Stimulated activated naive CD8-positive, alpha-beta T cell treated with anti-CD3 and anti-CD28 coated beads, Interleukin-15, Interleukin-2, amounts not matched to agents 100 ng/mL and 50 ng/mL, for 24 hours (primary cell): ENCODE results near the gene PIGX.
"Not testable (repeated sequence)": the region's sequence is repeated elsewhere in the genome, so short reads cannot be mapped to it uniquely, and the experiment has no call there.

Experiments used
- H3K27ac Mint-ChIP-seq: one replicate; pipeline ENCODE4 v1.8.0; 2021; ENCODE audit warnings: mild to moderate bottlenecking, mixed read lengths
- H3K27me3 Mint-ChIP-seq: one replicate; pipeline ENCODE4 v1.8.0; 2021; ENCODE audit warnings: mixed read lengths
- H3K36me3 Mint-ChIP-seq: one replicate; pipeline ENCODE4 v1.8.0; 2021; ENCODE audit warnings: low read depth, mixed read lengths
- H3K4me1 Mint-ChIP-seq: one replicate; pipeline ENCODE4 v1.8.0; 2021; ENCODE audit warnings: low read depth, mixed read lengths
- H3K4me3 Mint-ChIP-seq: one replicate; pipeline ENCODE4 v1.8.0; 2021; ENCODE audit warnings: mild to moderate bottlenecking, mixed read lengths
- H3K9me3 Mint-ChIP-seq: one replicate; pipeline ENCODE4 v1.8.0; 2021; ENCODE audit warnings: mixed read lengths

The PIGX gene

DNA sequence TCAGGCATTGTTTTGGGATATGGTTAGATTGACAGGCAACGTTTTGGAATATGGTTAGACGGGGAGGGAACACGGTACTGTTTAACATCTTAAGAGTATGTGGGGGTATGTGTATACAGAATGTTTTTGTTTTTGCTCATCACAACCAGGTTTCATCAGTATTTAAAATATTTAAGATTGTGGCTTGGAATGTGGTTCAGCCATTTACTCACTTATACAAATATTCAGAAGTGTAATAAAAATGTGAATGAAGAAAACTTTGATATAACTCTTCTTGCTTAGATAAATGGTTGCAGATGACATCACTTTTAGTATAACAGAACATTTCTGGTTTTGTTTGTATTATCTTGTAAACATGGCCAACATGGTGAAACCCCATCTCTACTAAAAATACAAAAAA lies 23.6 kb downstream of the PIGX start:
- H3K27ac Mint-ChIP-seq: no peak overlapping the region
- H3K36me3 Mint-ChIP-seq: peaks cover 38% of the 10 kb centered on the region
- no peaks in the 10 kb centered on the region for H3K9me3 Mint-ChIP-seq
- H3K27me3 Mint-ChIP-seq: no peaks in the 10 kb centered on the region
- H3K4me1 Mint-ChIP-seq: peaks cover 8% of the 10 kb centered on the region
- H3K4me3 Mint-ChIP-seq: no peak overlapping the region

DNA sequence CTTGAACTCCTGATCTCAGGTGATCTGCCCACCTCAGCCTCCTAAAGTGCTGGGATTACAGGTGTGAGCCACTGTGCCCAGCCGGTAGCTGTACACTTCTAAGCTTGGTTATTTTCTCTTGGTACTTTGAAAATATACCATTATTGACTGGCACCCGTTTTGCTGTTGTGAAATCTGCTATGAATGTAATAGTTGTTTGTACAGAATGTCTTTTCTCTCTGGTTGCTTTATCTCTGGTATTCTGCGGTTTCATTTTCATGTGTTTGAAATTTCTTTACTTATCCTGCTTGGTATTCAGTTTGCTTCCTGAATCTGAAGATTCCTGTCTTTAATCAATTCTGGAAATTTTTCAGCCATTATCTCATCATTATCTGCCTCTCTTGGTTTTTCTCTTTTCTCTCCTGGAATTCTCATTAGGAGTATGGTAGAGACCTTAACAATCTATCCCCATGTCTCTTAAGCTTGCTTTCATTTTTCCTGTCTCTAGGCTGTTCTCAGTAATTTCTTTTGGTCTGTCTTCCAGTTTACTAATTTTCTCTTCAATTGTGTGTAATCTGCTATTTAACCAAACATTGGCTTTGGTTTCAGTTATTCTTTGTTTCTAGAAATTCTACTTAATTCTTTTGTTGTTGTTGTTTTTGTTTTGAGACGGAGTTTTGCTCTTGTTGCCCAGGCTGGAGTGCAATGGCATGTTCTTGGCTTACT lies 24.6 kb downstream of the PIGX start:
- Mint-ChIP-seq H3K27me3 (no peaks in the 10 kb centered on the region), H3K27ac (peak overlapping the region; percentile 6), H3K4me1 (peaks cover 17% of the 10 kb centered on the region), H3K36me3 (peaks cover 36% of the 10 kb centered on the region), H3K9me3 (no peaks in the 10 kb centered on the region), H3K4me3 (no peak overlapping the region)

DNA sequence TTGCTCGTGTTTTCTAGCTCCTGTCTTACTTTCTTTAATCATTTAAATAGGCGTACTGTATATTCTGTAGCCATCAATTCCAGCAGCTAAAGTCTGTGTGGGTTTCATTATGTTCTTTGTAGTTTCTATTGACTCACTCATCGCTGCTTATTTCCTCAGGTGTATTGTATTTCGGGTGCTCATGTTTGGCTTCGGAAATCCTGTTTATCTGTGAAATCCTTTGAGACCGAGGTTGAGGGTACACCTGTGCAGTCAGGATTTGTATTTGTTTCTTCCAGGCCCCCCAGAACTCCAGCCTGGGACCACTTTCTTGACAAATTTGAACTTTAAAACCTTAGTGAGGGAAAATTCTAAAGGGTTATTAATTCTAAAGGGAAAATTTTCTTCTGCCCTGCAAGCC lies 25.5 kb downstream of the PIGX start:
- Mint-ChIP-seq H3K27me3 (no peaks in the 10 kb centered on the region), H3K9me3 (no peaks in the 10 kb centered on the region), H3K27ac (no peak overlapping the region), H3K4me1 (peaks cover 23% of the 10 kb centered on the region), H3K4me3 (no peak overlapping the region), H3K36me3 (peaks cover 35% of the 10 kb centered on the region)

DNA sequence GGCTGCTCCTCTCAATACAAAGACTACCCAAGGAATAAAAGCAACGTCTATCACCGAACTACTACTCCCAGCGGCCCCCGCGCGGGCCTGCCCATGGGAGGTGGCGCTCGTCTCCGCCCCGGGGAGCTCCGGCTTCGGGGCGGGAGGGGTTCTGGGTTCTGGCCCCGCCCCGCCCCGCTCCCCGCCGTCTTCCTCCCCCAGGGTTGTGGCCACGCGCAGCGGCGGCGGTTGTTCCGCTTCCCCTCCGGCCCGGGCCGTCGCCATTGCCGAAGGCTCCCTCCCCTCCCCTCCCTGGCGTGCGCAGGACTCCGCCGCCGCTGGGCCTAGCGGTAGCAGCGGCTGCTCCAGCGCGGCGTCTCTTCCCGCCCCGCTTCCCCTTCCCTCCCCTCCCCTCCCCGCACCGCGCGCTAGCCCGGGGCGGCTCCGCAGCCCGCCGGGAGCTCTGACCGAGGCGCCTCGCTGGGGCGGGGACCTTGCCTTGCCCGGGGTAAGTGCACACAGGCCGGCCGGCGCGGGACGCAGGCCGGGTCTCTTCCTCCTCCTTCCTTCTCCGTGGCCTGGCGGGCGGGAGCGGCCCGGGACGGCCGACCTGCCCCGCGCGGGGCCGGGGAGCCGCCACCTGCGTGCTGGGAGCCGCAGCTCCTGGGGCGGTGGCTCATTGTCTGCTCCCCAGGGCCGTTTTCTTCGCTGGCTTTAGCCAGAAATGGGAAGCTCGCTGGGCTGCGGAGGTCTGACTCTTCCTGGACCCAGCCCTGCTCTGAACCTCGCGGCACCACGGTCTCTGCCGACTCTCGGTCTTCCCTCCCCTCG lies 27.7 kb downstream of the PIGX start, which contains the start of gene PAK2:
Gene PAK2 (plus strand): TSS at position 187 of the 810 bp plus-strand sequence. CDS start 42,790 bp downstream, outside the sequence.
- Mint-ChIP-seq H3K4me3 (peak within 1 kb of the TSS; percentile 97), H3K4me1 (peaks cover 35% of the 10 kb centered on the region), H3K9me3 (no peaks in the 10 kb centered on the region), H3K36me3 (peaks cover 26% of the 10 kb centered on the region), H3K27me3 (no peaks in the 10 kb centered on the region), H3K27ac (peak within 1 kb of the TSS; percentile 95)

DNA sequence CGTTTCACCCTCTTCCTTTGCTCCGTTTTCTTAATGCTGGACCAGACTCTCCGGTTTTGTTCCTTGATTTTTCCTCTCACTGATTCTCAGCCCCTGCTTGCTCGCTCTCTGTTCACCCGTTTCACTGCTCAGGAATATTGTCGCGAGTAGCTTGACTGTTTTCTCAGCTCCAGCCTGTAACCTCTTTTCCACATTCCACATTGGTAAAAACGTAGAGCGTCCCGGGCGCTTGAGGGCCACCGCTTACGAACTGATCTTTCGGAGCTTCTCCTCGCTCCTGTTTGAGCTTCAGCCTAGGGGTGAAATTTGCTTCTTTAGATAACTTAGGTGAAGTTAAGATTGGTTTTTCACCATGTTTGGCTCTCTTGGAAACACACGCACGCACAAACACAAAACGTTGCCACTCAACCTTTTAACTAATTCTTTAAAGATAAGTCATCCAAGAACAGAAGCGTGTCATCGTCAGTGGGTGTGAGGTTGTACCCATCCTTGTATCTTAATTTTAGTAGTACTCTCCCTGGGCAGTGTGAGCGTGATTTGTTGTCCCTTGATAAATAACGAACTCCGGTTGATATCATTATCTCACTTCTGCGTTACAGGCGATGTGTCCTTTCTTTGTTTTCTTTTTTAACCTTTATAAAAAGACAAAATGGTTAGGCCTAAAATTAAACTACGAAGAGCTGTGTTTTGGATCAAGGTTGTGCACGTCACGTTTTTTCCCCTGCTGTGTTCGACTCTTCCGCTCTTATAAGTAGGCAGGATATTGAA lies 28.5 kb downstream of the PIGX start:
- Mint-ChIP-seq H3K9me3 (no peaks in the 10 kb centered on the region), H3K4me3 (peak overlapping the region; percentile 97), H3K36me3 (peaks cover 27% of the 10 kb centered on the region), H3K27me3 (no peaks in the 10 kb centered on the region), H3K4me1 (peaks cover 40% of the 10 kb centered on the region), H3K27ac (peak overlapping the region; percentile 95)

DNA sequence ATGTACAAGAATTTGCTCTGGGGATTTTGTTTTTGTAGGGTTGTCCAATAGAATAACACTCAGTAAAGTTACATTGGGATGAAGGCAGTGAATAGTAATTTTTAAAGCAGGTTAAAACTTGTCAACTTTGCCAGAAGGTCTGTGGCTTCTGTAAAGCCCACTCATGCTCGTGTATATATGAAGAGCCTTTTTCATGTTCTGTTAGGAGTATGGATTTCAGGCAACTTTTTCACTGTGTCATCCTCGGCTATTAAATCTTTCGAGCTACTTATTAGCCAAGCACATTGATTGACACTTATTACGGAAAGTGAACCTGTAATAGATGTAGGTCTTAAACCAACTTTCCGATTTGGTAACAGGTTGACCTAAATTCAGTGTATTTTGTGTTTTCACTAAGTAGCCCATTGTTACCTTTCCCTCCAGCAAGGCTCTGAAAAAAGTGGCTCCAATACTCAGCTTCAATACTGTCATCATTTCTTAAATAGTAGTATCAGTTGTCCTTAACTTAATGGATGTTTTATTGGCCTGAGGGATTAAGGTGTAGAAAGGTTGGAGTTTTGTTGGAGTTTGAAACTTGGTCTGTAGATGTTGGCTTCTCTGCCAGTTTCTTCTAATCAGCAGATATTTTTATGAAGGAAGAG lies 29.2 kb downstream of the PIGX start:
- peaks cover 47% of the 10 kb centered on the region for H3K4me1 Mint-ChIP-seq
- H3K4me3 Mint-ChIP-seq: peak overlapping the region; percentile 97
- peak overlapping the region; percentile 95 for H3K27ac Mint-ChIP-seq
- H3K27me3 Mint-ChIP-seq: no peaks in the 10 kb centered on the region
- peaks cover 31% of the 10 kb centered on the region for H3K36me3 Mint-ChIP-seq
- H3K9me3 Mint-ChIP-seq: no peaks in the 10 kb centered on the region

DNA sequence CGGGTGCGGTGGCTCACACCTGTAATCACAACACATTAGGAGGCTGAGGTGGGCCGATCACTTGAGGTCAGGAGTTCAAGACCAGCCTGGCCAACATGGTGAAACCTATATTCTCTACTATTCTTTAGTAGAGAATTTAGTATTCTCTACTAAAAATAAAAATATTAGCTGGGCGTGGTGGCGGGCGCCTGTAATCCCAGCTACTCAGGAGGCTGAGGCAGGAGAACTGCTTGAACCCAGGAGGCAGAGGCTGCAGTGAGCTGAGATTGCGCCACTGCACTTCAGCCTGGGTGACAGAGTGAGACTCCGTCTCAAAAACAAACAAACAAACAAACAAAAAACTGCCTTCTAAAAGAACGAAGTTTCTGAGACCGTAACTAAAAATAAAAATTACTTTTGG lies 31.4 kb downstream of the PIGX start:
- not testable (repeated sequence) for H3K4me3 Mint-ChIP-seq, H3K27ac Mint-ChIP-seq, H3K27me3 Mint-ChIP-seq, H3K9me3 Mint-ChIP-seq
- peaks cover 66% of the 10 kb centered on the region for H3K4me1 Mint-ChIP-seq
- peaks cover 45% of the 10 kb centered on the region for H3K36me3 Mint-ChIP-seq

DNA sequence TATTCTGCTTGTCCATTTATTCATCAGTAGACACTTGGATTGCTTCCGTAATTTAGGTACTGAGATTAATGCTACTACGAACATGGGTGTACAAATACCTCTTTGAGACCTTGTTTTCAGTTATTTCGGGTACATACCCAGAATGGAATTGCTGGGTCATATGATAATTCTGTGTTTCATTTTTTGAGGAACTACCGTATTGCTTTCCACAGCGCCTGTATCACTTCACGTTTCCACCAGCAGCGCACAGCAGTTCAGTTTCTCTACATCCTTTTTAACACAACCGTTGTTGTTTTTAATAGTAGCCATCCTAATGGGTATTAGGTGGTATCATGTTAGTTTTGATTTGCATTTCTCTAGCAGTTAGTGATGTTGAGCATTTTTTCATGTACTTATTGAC lies 36.9 kb downstream of the PIGX start:
- no peaks in the 10 kb centered on the region for H3K9me3 Mint-ChIP-seq
- H3K36me3 Mint-ChIP-seq: peaks cover 60% of the 10 kb centered on the region
- peaks cover 77% of the 10 kb centered on the region for H3K4me1 Mint-ChIP-seq
- no peak overlapping the region for H3K4me3 Mint-ChIP-seq
- H3K27me3 Mint-ChIP-seq: no peaks in the 10 kb centered on the region
- no peak overlapping the region for H3K27ac Mint-ChIP-seq

DNA sequence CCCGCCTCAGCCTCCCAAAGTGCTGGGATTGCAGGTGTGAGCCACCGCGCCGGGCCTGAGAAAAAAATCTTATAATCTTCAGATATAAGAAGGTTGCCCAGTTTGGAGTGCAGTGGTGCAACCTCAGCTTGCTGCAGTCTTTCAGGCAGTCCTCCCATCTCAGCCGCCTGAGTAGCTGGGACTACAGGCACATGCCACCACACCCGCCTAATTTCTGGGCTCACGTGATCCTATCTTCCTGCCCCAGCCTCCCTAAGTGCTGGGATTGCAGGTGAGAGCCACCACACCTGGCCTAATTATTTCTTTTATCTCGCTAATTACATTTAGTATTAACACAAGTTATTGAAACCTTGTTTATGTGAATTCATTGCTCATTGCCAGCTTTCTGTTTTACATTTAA lies 41.0 kb downstream of the PIGX start:
- Mint-ChIP-seq H3K4me1 (peaks cover 77% of the 10 kb centered on the region), H3K27me3 (no peaks in the 10 kb centered on the region), H3K36me3 (peaks cover 68% of the 10 kb centered on the region), H3K27ac (no peak overlapping the region), H3K9me3 (peaks cover 13% of the 10 kb centered on the region), H3K4me3 (no peak overlapping the region)

DNA sequence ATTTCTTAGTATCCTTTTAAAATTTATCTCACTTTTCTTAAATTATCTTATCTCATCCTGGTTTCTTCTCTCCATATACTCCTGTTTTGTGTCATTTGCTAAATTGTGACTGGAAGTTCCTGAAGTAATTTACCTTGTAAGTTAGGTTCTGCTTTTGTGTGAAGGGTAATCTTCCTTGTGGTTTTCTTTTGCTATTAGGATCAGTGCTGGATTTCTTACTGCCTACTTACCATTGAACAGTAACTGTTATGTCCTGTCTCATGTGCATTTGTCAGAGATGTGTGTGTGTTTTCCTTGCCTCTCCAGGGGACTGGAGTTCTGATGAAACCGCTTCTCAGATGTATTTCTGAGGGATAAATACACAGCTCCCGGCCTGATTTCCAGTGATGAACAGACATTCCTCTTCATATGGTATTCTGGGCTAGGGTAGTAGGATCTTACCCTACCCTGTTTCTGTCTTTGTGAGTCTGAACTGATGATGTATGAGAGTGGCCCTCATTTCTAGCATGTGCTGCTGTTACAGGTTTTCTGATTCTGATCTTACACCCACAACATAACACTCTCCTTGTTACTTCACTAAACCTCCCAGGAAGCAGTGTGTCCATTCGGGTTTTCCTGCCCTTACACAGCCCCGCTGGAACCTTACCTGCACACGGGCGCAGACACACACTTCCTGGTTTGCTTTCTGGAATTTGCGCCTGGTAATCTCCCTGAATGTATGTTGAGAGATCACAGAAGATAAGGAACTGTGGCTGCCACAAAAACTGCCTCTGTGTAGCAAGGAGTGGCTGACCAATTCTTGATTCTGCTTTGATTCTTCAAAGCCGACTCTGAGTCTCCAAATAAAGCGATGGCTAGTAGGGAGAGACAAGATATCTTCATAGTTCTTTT lies 42.2 kb downstream of the PIGX start:
- Mint-ChIP-seq H3K4me3 (no peak overlapping the region), H3K36me3 (peaks cover 59% of the 10 kb centered on the region), H3K27me3 (no peaks in the 10 kb centered on the region), H3K27ac (peak overlapping the region; percentile 29), H3K4me1 (peaks cover 76% of the 10 kb centered on the region), H3K9me3 (peaks cover 13% of the 10 kb centered on the region)

DNA sequence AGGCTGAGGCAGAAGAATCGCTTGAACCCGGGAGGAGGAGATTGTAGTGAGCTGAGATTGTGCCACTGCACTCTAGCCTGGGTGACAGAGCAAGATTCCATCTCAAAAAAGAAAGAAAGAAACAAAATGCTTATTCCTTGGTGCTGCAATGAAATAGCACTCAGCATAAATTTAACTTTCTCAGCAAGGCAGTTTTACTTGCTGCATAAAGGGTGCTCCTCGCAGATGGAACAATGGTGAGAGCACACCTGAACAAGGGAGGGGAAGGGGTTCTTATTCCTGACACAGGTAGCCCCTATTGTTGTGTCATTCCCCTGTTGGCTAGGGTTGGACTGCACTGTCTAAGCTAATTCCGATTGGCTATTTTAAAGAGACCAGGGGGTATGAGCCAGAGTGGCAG lies 44.6 kb downstream of the PIGX start:
- Mint-ChIP-seq H3K36me3 (peaks cover 51% of the 10 kb centered on the region), H3K27ac (peak overlapping the region; percentile 41)

DNA sequence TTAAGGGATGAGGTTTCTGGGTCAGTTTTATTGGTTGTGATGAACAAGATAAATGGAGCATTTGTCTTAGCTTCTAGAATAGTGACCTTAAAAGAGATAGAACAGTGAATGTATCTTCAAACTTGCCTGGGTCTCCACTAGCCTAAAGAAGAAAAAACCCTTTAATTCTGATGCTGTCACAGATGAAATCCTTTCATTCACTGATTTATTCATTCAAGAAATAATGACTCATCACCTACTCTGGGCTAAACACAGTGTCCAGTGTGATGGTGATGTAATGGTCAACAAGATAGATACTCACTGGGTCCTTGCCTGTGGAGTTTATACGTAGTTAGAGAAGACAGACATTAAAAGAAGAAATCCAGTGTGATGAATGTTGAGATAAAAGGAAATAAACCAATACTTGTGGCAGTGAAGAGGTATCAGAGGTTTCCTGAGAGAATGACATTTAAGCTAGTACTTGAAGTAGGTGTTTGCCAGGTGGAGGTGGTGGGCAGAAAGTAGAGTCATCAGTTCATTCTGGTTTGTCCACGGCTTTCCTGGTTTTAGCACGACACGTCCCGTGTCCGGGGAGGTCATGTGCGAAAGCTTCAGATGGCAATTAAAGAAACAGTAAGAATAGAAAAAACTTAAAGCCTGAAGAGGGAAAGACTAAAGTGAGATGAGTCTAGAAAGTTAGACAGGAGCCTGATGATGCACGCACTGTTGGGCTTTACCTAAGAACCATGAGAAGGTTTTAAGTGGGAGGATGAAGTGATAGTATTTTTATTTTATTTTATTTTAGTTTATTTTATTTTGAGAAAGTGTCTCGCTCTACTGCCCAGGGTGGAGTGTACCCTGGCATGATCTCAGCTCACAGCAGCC lies 45.9 kb downstream of the PIGX start:
- H3K4me1 Mint-ChIP-seq: peaks cover 66% of the 10 kb centered on the region
- H3K36me3 Mint-ChIP-seq: peaks cover 51% of the 10 kb centered on the region
- peak overlapping the region; percentile 24 for H3K4me3 Mint-ChIP-seq
- H3K27me3 Mint-ChIP-seq: no peaks in the 10 kb centered on the region
- peaks cover 17% of the 10 kb centered on the region for H3K9me3 Mint-ChIP-seq
- peak overlapping the region; percentile 65 for H3K27ac Mint-ChIP-seq

More for the DNA sequence above, 44.6 kb downstream of the PIGX start:
- Mint-ChIP-seq H3K27me3 (no peaks in the 10 kb centered on the region), H3K9me3 (peaks cover 17% of the 10 kb centered on the region), H3K4me1 (peaks cover 66% of the 10 kb centered on the region), H3K4me3 (no peak overlapping the region)

DNA sequence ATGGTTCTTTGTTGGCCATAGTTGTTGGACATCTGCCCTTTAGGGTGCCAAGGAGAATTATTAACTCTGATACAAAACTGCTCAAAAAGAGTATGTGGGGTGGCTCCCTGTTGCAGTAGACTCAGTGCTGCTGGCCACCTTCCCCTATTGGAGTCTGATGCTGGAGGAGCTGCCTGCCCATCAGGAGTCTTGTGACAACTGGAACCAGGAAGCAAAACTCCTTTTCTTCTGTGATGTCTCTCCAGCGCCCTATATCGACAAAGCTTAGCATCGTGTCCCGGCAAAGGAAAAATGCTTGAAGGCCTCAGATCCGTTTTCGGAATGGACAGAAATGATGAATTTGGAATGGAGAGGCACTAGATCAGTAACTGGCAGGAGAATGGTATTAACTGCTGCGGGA lies 51.0 kb downstream of the PIGX start:
- Mint-ChIP-seq H3K9me3 (peaks cover 4% of the 10 kb centered on the region), H3K4me3 (no peak overlapping the region), H3K27ac (no peak overlapping the region), H3K27me3 (no peaks in the 10 kb centered on the region), H3K4me1 (peaks cover 27% of the 10 kb centered on the region), H3K36me3 (peaks cover 17% of the 10 kb centered on the region)
